HepG2 (cell line): Measurements from ENCODE around the gene SEC61G. TPM values are rescaled to one million over a fixed set of nuclear protein-coding genes. Genes with fewer than 3 reads are reported as not detected.
A peak's percentile ranks its signal among the peaks of the same experiment; 100 is the strongest.

Source experiments
- ATAC-seq: fragments of 200-7000 bp; cut with Tn5 transposase; 3 replicates; pipeline ENCODE4 v1.9.1; 2020; ENCODE audit warnings: mild to moderate bottlenecking, moderate library complexity
- BruUV-seq: library from RNA; stranded (reverse); fragments of 400-500 nt; replicated peaks from 2 replicates; lab custom pipeline; 2021; lab: Mats Ljungman, UMichigan
- CTCF ChIA-PET: fragments of 300-600 bp; formaldehyde crosslinking; extraction: SDS; loops from one replicate; lab custom pipeline; 2021; ENCODE audit warnings: low total read pairs, inconsistent platforms, low intra/inter-chr PET ratio; lab: Yijun Ruan, JAX
- POLR2A ChIA-PET: fragments of 350-600 bp; sonication (Branson Sonifier 250); formaldehyde crosslinking; loops from one replicate; lab custom pipeline; 2020; ENCODE audit warnings: antibody characterized with exemption, inconsistent platforms; lab: Yijun Ruan, JAX
- DNase-seq: peaks from one replicate; pipeline ENCODE4 v3.0.0-alpha.2; 2015; ENCODE audit warnings: low spot score
- FAIRE-seq: peaks from 3 replicates; lab custom pipeline; 2011; peaks lifted over from hg19 to GRCh38; lab: Jason Lieb, UNC
- H2AFZ ChIP-seq: one replicate; pipeline ENCODE4 v1.6.1; 2011; ENCODE audit warnings: low read length, inconsistent platforms
- H3K27ac ChIP-seq: fragments of 300-600 bp; 3 replicates; pipeline ENCODE4 v1.8.0; 2011; ENCODE audit warnings: mixed run types, mild to moderate bottlenecking, mixed read lengths, low read length, inconsistent platforms; ENCODE audit not compliant: insufficient read depth; ENCODE audit errors: extremely low read length
- H3K27me3 ChIP-seq, 2 experiments: fragments of 200-600 bp in 1 of 2; 2 replicates in 1 of 2; 3 replicates in 1 of 2; pipeline versions ENCODE4 v1.6.0 to v1.8.0; 2011; ENCODE audit warnings: low read length in 2 of 2, mild to moderate bottlenecking in 2 of 2, moderate library complexity in 2 of 2, inconsistent platforms in 1 of 2; ENCODE audit not compliant: insufficient read depth in 2 of 2, control insufficient read depth in 1 of 2
- H3K36me3 ChIP-seq, 2 experiments: fragments of 200-600 bp in 1 of 2; replicated peaks in 1 of 2; 2 replicates in 1 of 2; 3 replicates in 1 of 2; pipeline versions ENCODE4 v1.5.1 to v1.8.0; 2011; ENCODE audit warnings: low read length in 2 of 2, inconsistent platforms in 1 of 2; ENCODE audit not compliant: insufficient read depth in 2 of 2, control insufficient read depth in 1 of 2
- H3K4me1 ChIP-seq: 2 replicates; pipeline ENCODE4 v1.5.1; 2012; ENCODE audit warnings: low read length, inconsistent platforms; ENCODE audit not compliant: insufficient read depth
- H3K4me2 ChIP-seq: 2 replicates; pipeline ENCODE4 v1.6.0; 2011; ENCODE audit warnings: low read depth, low read length, inconsistent platforms
- H3K4me3 ChIP-seq, 3 experiments: fragments of 200-600 bp in 1 of 3; sonication (generic), shearing (Covaris generic) in 1 of 3; replicated peaks in 1 of 3; 2 replicates each; pipeline ENCODE4 v1.5.1; 2011 to 2016; ENCODE audit warnings: low read length in 3 of 3, inconsistent platforms in 2 of 3, low read depth in 2 of 3, mild to moderate bottlenecking in 2 of 3, control low read depth in 1 of 3, mixed read lengths in 1 of 3; ENCODE audit not compliant: insufficient read depth in 1 of 3
- H3K79me2 ChIP-seq: one replicate; pipeline ENCODE4 v1.6.1; 2011; ENCODE audit warnings: low read length, inconsistent platforms; ENCODE audit not compliant: insufficient read depth
- H3K9ac ChIP-seq: 2 replicates; pipeline ENCODE4 v1.6.0; 2011; ENCODE audit warnings: mild to moderate bottlenecking, low read depth, low read length, inconsistent platforms; ENCODE audit not compliant: insufficient read depth
- H3K9me3 ChIP-seq: 2 replicates; pipeline ENCODE4 v1.5.1; 2012; ENCODE audit warnings: mild to moderate bottlenecking, low read length
- H4K20me1 ChIP-seq: 2 replicates; pipeline ENCODE4 v1.6.0; 2011; ENCODE audit warnings: inconsistent platforms, mild to moderate bottlenecking, low read length, moderate library complexity; ENCODE audit not compliant: insufficient read depth
- GPBP1L1 ChIP-seq: sonication (generic); formaldehyde crosslinking; IDR thresholded peaks from 2 replicates; pipeline ENCODE4 v1.5.0; 2020; ENCODE audit warnings: mild to moderate bottlenecking, missing genetic modification reagents
- HNF4G ChIP-seq, 2 experiments: sonication (generic) in 1 of 2; formaldehyde crosslinking in 1 of 2; IDR thresholded peaks; 2 replicates each; pipeline versions ENCODE4 v1.4.0 to v1.6.1; 2011 to 2020; ENCODE audit warnings: borderline replicate concordance in 2 of 2, low read depth in 2 of 2, mild to moderate bottlenecking in 2 of 2, low read length in 1 of 2, missing genetic modification reagents in 1 of 2, moderate library complexity in 1 of 2
- KAT2B ChIP-seq: fragments of 150-350 bp; IDR thresholded peaks from 2 replicates; pipeline ENCODE4 v1.6.1; 2014; ENCODE audit warnings: low read depth, low read length, borderline replicate concordance
- PAWR ChIP-seq: sonication (generic); formaldehyde crosslinking; IDR thresholded peaks from 2 replicates; pipeline ENCODE4 v1.4.0; 2020; ENCODE audit warnings: missing genetic modification reagents, mild to moderate bottlenecking, borderline replicate concordance
- ZNF3 ChIP-seq: IDR thresholded peaks from 2 replicates; pipeline ENCODE4 v1.7.0; 2017; ENCODE audit warnings: inconsistent platforms
- ZNF337 ChIP-seq: sonication (generic); formaldehyde crosslinking; IDR thresholded peaks from 2 replicates; pipeline ENCODE4 v1.5.1; 2020; ENCODE audit warnings: missing genetic modification reagents, low read depth, mild to moderate bottlenecking, borderline replicate concordance
- WGBS: methylation state at CpG from one replicate; pipeline ENCODE4 v1.1.6; 2017; ENCODE audit warnings: low lambda C conversion rate; 5-methylcytosine and 5-hydroxymethylcytosine counted together
- in situ Hi-C: cut with HindIII; loops from 2 replicates; pipeline ENCODE4 v1.10.0; 2017; ENCODE audit warnings: low pct_unique_long_range_greater_than_20kb; ENCODE audit not compliant: extremely low pct_ligation_motif_present
- intact Hi-C: fragments of 100-400 bp; cut with micrococcal nuclease; formaldehyde crosslinking; loops from one replicate; pipeline ENCODE4 v1.10.0; 2022; ENCODE audit not compliant: unreplicated experiment
- polyA plus RNA-seq, 8 experiments: library from polyadenylated mRNA; depleted of rRNA in 3 of 8; stranded (reverse) in 7 of 8; unstranded in 1 of 8; fragments of >200 nt; fragmentation: Illumina TruSeq in 4 of 8; extraction: Trizol in 4 of 8; gene quantifications; 2 replicates each; pipeline versions ENCODE4 v1.2.1 to v1.2.3, GENCODE V29; 2011 to 2016; ENCODE audit warnings: low read depth in 4 of 8, missing spikeins in 1 of 8, mixed read lengths in 1 of 8; ENCODE audit not compliant: insufficient read depth in 1 of 8
- total RNA-seq, 5 experiments: library from RNA; depleted of rRNA; stranded (reverse); fragments of >200 nt; fragmentation: Illumina TruSeq; extraction: Trizol; gene quantifications; 2 replicates each; pipeline ENCODE4 v1.2.3, GENCODE V29; 2016; ENCODE audit warnings: low read depth in 1 of 5

SEC61G gene
- total and polyA plus RNA-seq, 2 of the 13 experiments (the other 11 are each of a cell fraction or from before 2014, with no cell fraction given), result 126 to 328 TPM

DNA sequence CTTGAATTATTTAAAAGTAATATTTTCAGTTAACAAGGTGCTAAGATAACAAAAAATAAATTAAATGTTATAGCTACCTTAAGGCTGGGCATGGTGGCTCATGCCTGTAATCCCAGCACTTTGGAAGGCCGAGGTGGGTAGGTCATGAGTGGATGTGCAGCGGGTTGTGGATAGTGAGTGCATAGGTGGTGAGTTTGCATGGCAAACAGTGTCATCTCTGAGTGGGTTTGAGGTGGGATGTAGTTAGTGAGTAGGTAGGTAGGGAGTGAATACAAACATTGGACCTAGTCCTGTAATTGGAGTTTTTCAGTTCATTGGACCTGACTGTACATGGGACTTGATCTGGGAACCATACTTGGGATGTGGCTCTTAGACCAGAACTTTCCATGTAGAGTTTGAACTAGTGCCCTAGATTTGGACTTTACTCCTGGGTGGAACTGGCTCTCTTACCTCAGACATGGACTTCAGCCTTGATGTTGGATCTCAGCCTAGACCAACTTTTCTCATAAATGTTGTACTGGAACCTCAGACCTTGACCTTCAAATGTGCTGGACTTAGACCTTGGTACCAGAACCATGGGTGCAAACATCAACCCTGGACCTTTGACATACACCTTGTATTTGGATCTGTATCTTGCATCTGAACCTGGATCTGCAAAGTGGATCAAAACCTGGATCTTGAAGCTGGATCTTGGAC lies 47.0 kb downstream of the SEC61G start:
- in situ Hi-C loops, result no loop called here
- H3K4me3 ChIP-seq, result no peak overlapping the region
- no peak for TF ChIP-seq ZNF337 (CRISPR knock-in tag)
- no peak for TF ChIP-seq PAWR (CRISPR knock-in tag)
- TF ChIP-seq KAT2B, result no peak
- TF ChIP-seq HNF4G (IDR thresholded peaks at IDR 0.05; ENCODE audit: borderline replicate concordance, low read depth, low read length), result 0 out of 2 replicates have a peak, but pooled peaks have one; percentile 10
- no peak for TF ChIP-seq HNF4G (CRISPR knock-in tag; IDR thresholded peaks at IDR 0.05; ENCODE audit: borderline replicate concordance, low read depth)
- no peak for TF ChIP-seq ZNF3 (CRISPR knock-in tag)
- TF ChIP-seq GPBP1L1 (CRISPR knock-in tag), result no peak
- no peak overlapping the region for H3K9ac ChIP-seq
- no peaks in the 10 kb centered on the region for H3K4me1 ChIP-seq
- no peak for ATAC-seq
- no TSS peak for BruUV-seq
- no peak overlapping the region for H3K4me2 ChIP-seq
- H3K36me3 ChIP-seq, result no peaks in the 10 kb centered on the region
- H4K20me1 ChIP-seq, result no peaks in the 10 kb centered on the region
- 3% methylated on average over 2 of the region's 2 CpGs for WGBS
- FAIRE-seq, result no peak
- H3K9me3 ChIP-seq, result peaks cover 27% of the 10 kb centered on the region
- no peaks in the 10 kb centered on the region for H3K79me2 ChIP-seq
- POLR2A ChIA-PET, result no interaction called here
- H2AFZ ChIP-seq, result no peak overlapping the region
- intact Hi-C loops, result no loop called here
- DNase-seq, result no peak
- CTCF ChIA-PET, result no interaction called here
- H3K27ac ChIP-seq, result no peak overlapping the region
- H3K27me3 ChIP-seq, result no peaks in the 10 kb centered on the region
